Parathyroid adenoma (tissue), 2 donors: Measurements from ENCODE around the gene TMEFF1.

Experiments
- H2AFZ ChIP-seq: fragments of 300-600 bp; sonication (generic); one replicate; pipeline ENCODE4 v1.7.0; 2017; ENCODE audit warnings: antibody characterized with exemption, mild to moderate bottlenecking
- H3K27ac ChIP-seq: fragments of 300-600 bp; sonication (generic); one replicate; pipeline ENCODE4 v1.7.0; 2017
- H3K27me3 ChIP-seq: fragments of 300-600 bp; sonication (generic); one replicate; pipeline ENCODE4 v1.7.0; 2017; ENCODE audit warnings: low read length; ENCODE audit not compliant: control insufficient read depth, insufficient read depth
- H3K36me3 ChIP-seq: fragments of 300-600 bp; sonication (generic); one replicate; pipeline ENCODE4 v1.7.0; 2017; ENCODE audit warnings: low read length; ENCODE audit not compliant: control insufficient read depth, insufficient read depth
- H3K4me1 ChIP-seq: fragments of 300-600 bp; sonication (generic); one replicate; pipeline ENCODE4 v1.7.0; 2017; ENCODE audit warnings: control low read depth
- H3K4me2 ChIP-seq: fragments of 300-600 bp; sonication (generic); one replicate; pipeline ENCODE4 v1.7.0; 2017; ENCODE audit warnings: low read length
- H3K4me3 ChIP-seq: fragments of 300-600 bp; sonication (generic); one replicate; pipeline ENCODE4 v1.7.0; 2017; ENCODE audit warnings: low read depth, low read length
- H3K79me2 ChIP-seq: fragments of 300-600 bp; sonication (generic); one replicate; pipeline ENCODE4 v1.7.0; 2017; ENCODE audit warnings: control low read depth
- H3K9ac ChIP-seq: fragments of 300-600 bp; sonication (generic); one replicate; pipeline ENCODE4 v1.7.0; 2017; ENCODE audit warnings: mild to moderate bottlenecking
- H3K9me3 ChIP-seq: fragments of 300-600 bp; sonication (generic); one replicate; pipeline ENCODE4 v1.7.0; 2017; ENCODE audit warnings: low read length; ENCODE audit not compliant: control insufficient read depth
- CTCF ChIP-seq: fragments of 300-600 bp; sonication (generic); IDR thresholded peaks from one replicate; pipeline ENCODE4 v1.7.0; 2017; ENCODE audit warnings: antibody characterized with exemption, mild to moderate bottlenecking
- donor health status: primary hyperparathyroidism.

TMEFF1 gene

DNA sequence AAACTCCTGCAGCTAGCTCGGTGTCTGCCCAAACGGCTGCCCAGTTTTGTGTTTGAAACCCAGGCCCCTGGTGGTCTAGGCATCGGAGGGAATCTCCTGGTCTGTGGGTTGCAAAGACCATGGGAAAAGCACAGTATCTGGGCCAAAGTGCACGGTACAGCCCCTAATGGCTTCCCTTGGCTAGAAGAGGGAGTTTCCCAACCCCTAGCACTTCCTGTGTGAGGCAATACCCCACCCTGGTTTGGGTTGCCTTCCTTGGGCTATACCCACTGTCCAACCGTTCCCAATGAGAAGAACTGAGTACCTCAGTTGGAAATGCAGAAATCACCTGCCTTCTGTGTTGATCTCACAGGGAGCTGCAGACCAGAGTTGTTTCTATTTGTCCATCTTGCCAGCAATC, 146.7 kb downstream of the TMEFF1 start:
- Histone ChIP-seq H2AFZ (no peak overlapping the region), H3K9me3 (no peaks in the 10 kb centered on the region), H3K9ac (no peak overlapping the region), H3K79me2 (no peaks in the 10 kb centered on the region), H3K27me3 (no peaks in the 10 kb centered on the region), H3K27ac (no peak overlapping the region), H3K4me3 (no peak overlapping the region), H3K4me1 (no peaks in the 10 kb centered on the region), H3K4me2 (no peak overlapping the region), H3K36me3 (no peaks in the 10 kb centered on the region)
- TF ChIP-seq CTCF: no peak

- Histone ChIP-seq H3K4me2 (no peak overlapping the region), H3K79me2 (no peaks in the 10 kb centered on the region), H3K9me3 (no peaks in the 10 kb centered on the region), H3K27me3 (no peaks in the 10 kb centered on the region), H3K36me3 (no peaks in the 10 kb centered on the region), H3K4me1 (no peaks in the 10 kb centered on the region), H3K9ac (no peak overlapping the region), H3K4me3 (no peak overlapping the region), H3K27ac (no peak overlapping the region), H2AFZ (no peak overlapping the region)
- no peak for TF ChIP-seq CTCF
Observed at GRCh38 chr9:100623969-100624368, 151.0 kb downstream of the TMEFF1 start.

DNA sequence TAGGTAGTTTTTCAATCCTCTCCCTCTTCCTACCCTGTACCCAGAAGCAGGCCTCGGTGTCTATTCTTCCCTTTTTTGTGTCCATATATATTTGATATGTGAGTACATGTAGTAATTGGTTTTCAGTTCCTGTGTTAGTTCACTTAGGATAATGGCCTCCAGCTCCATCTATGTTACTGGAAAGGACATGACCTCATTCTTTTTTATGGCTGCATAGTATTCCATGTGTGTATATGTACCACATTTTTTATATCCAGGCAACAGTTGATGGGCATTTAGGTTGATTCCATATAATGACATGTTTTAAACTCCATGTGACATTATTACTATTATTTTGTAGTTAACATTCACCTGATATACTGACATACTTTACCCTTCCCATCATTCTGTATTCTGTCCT, 154.0 kb downstream of the TMEFF1 start:
- no peak overlapping the region for H3K4me2 ChIP-seq

More for the DNA sequence above, 154.0 kb downstream of the TMEFF1 start:
- Histone ChIP-seq H3K9me3 (no peaks in the 10 kb centered on the region), H3K4me1 (no peaks in the 10 kb centered on the region), H3K36me3 (no peaks in the 10 kb centered on the region), H3K4me3 (no peak overlapping the region), H3K27me3 (no peaks in the 10 kb centered on the region), H3K9ac (no peak overlapping the region), H2AFZ (no peak overlapping the region), H3K79me2 (no peaks in the 10 kb centered on the region), H3K27ac (no peak overlapping the region)
- TF ChIP-seq CTCF: no peak
